HEK293 (cell line): ENCODE data around the gene CHRNA10.

Experiments used
- CTCF ChIA-PET: fragments of 350-600 bp; formaldehyde crosslinking; extraction: SDS; loops from one replicate; lab custom pipeline; 2021; ENCODE audit warnings: antibody characterized with exemption; lab: Yijun Ruan, JAX
- POLR2A ChIA-PET: fragments of 300-600 bp; formaldehyde crosslinking; extraction: SDS; loops from one replicate; lab custom pipeline; 2020; ENCODE audit warnings: antibody characterized with exemption, inconsistent platforms; lab: Yijun Ruan, JAX
- H3K27ac ChIP-seq: fragments of 200-500 bp; sonication (Bioruptor generic); 2 replicates; pipeline ENCODE4 v1.5.1; 2014; ENCODE audit warnings: low read depth, low read length, control low read depth, inconsistent platforms; ENCODE audit errors: extremely low read depth
- H3K36me3 ChIP-seq, 2 experiments: fragments of 200-500 bp in 1 of 2; sonication (Bioruptor generic) in 1 of 2; 1 replicate in 1 of 2; 2 replicates in 1 of 2; pipeline ENCODE4 v1.5.1; 2014 to 2017; ENCODE audit warnings: inconsistent platforms in 2 of 2, low read length in 2 of 2; ENCODE audit not compliant: control insufficient read depth in 2 of 2, insufficient read depth in 1 of 2
- H3K4me1 ChIP-seq: fragments of 200-500 bp; sonication (Bioruptor generic); 2 replicates; pipeline ENCODE4 v1.5.1; 2014; ENCODE audit warnings: mild to moderate bottlenecking, low read length, inconsistent platforms; ENCODE audit not compliant: control insufficient read depth, insufficient read depth
- H3K4me3 ChIP-seq: 2 replicates; pipeline ENCODE4 v1.5.1; 2011; ENCODE audit warnings: low read depth, mild to moderate bottlenecking, control low read depth, low read length, moderate library complexity
- H3K9me3 ChIP-seq: fragments of 200-500 bp; sonication (Bioruptor generic); 2 replicates; pipeline ENCODE4 v1.5.1; 2014; ENCODE audit warnings: low read depth, low read length, inconsistent platforms; ENCODE audit not compliant: control insufficient read depth, insufficient read depth
- BCL11A ChIP-seq: fragments of 450-650 bp; formaldehyde crosslinking; IDR thresholded peaks from 2 replicates; pipeline ENCODE4 v1.5.1; 2016; ENCODE audit warnings: low read depth, missing biosample characterization, missing genetic modification characterization
- HIC1 ChIP-seq: fragments of 450-650 bp; formaldehyde crosslinking; IDR thresholded peaks from 2 replicates; pipeline ENCODE4 v1.5.1; 2016; ENCODE audit warnings: missing biosample characterization, missing genetic modification characterization
- HOXC10 ChIP-seq: sonication (generic); formaldehyde crosslinking; IDR thresholded peaks from 2 replicates; pipeline ENCODE4 v1.8.1; 2023; ENCODE audit warnings: mild to moderate bottlenecking, missing genetic modification reagents
- HOXD13 ChIP-seq: sonication (generic); formaldehyde crosslinking; IDR thresholded peaks from 2 replicates; pipeline ENCODE4 v1.8.0; 2022; ENCODE audit warnings: missing genetic modification reagents, borderline replicate concordance
- IKZF3 ChIP-seq: fragments of 450-650 bp; IDR thresholded peaks from 2 replicates; pipeline ENCODE4 v1.5.0; 2018; ENCODE audit warnings: missing biosample characterization, mild to moderate bottlenecking, missing genetic modification characterization, moderate library complexity
- INSM2 ChIP-seq: fragments of 450-650 bp; formaldehyde crosslinking; IDR thresholded peaks from 2 replicates; pipeline ENCODE4 v1.5.1; 2016; ENCODE audit warnings: missing biosample characterization, missing genetic modification characterization
- YY1 ChIP-seq: fragments of 450-650 bp; formaldehyde crosslinking; IDR thresholded peaks from 2 replicates; pipeline ENCODE4 v1.5.1; 2018; ENCODE audit warnings: missing biosample characterization, missing genetic modification characterization
- ZBTB11 ChIP-seq: fragments of 450-650 bp; formaldehyde crosslinking; conservative IDR thresholded peaks from 2 replicates; pipeline ENCODE4 v1.5.1; 2016; ENCODE audit warnings: low read depth, missing biosample characterization, missing genetic modification characterization
- ZBTB26 ChIP-seq: fragments of 450-650 bp; formaldehyde crosslinking; optimal IDR thresholded peaks from 2 replicates; pipeline ENCODE3; 2016; ENCODE audit warnings: missing biosample characterization, mild to moderate bottlenecking, missing genetic modification characterization
- ZBTB6 ChIP-seq: fragments of 450-650 bp; formaldehyde crosslinking; IDR thresholded peaks from 2 replicates; pipeline ENCODE4 v1.5.1; 2017; ENCODE audit warnings: missing biosample characterization, missing genetic modification characterization
- ZEB2 ChIP-seq: fragments of 450-650 bp; formaldehyde crosslinking; IDR thresholded peaks from 2 replicates; pipeline ENCODE4 v1.5.1; 2016; ENCODE audit warnings: missing biosample characterization, missing genetic modification characterization
- ZNF10 ChIP-seq: fragments of 450-650 bp; formaldehyde crosslinking; IDR thresholded peaks from 2 replicates; pipeline ENCODE4 v1.5.1; 2017; ENCODE audit warnings: missing biosample characterization, missing genetic modification characterization
- ZNF157 ChIP-seq: fragments of 450-650 bp; formaldehyde crosslinking; IDR thresholded peaks from 2 replicates; pipeline ENCODE4 v1.5.1; 2016; ENCODE audit warnings: missing biosample characterization, missing genetic modification characterization
- ZNF16 ChIP-seq: fragments of 450-650 bp; formaldehyde crosslinking; IDR thresholded peaks from 2 replicates; pipeline ENCODE4 v1.5.1; 2016; ENCODE audit warnings: low read depth, missing biosample characterization, missing genetic modification characterization
- ZNF18 ChIP-seq: fragments of 450-650 bp; formaldehyde crosslinking; IDR thresholded peaks from 2 replicates; pipeline ENCODE4 v1.5.1; 2016; ENCODE audit warnings: missing biosample characterization, missing genetic modification characterization
- ZNF211 ChIP-seq: fragments of 450-650 bp; formaldehyde crosslinking; IDR thresholded peaks from 2 replicates; pipeline ENCODE4 v1.5.1; 2016; ENCODE audit warnings: low read depth, missing biosample characterization, missing genetic modification characterization
- ZNF354C ChIP-seq: fragments of 450-650 bp; formaldehyde crosslinking; IDR thresholded peaks from 2 replicates; pipeline ENCODE4 v1.5.1; 2016; ENCODE audit warnings: missing biosample characterization, missing genetic modification characterization, low read depth, borderline replicate concordance
- ZNF37A ChIP-seq: fragments of 450-650 bp; IDR thresholded peaks from 2 replicates; pipeline ENCODE4 v1.5.1; 2018; ENCODE audit warnings: missing biosample characterization, missing genetic modification characterization
- ZNF580 ChIP-seq: fragments of 450-650 bp; formaldehyde crosslinking; IDR thresholded peaks from 2 replicates; pipeline ENCODE4 v1.5.1; 2016; ENCODE audit warnings: missing biosample characterization, missing genetic modification characterization
- ZNF621 ChIP-seq: fragments of 450-650 bp; formaldehyde crosslinking; IDR thresholded peaks from 2 replicates; pipeline ENCODE4 v1.5.1; 2017; ENCODE audit warnings: missing biosample characterization, missing genetic modification characterization
- ZNF785 ChIP-seq: fragments of 450-650 bp; formaldehyde crosslinking; IDR thresholded peaks from 2 replicates; pipeline ENCODE4 v1.5.1; 2016; ENCODE audit warnings: missing biosample characterization, missing genetic modification characterization
- ZNF791 ChIP-seq: fragments of 450-650 bp; formaldehyde crosslinking; IDR thresholded peaks from 2 replicates; pipeline ENCODE4 v1.5.1; 2016; ENCODE audit warnings: missing biosample characterization, missing genetic modification characterization
- ZSCAN30 ChIP-seq: fragments of 450-650 bp; IDR thresholded peaks from 2 replicates; pipeline ENCODE4 v1.5.1; 2018; ENCODE audit warnings: missing biosample characterization, mild to moderate bottlenecking, missing genetic modification characterization, moderate library complexity

The CHRNA10 gene

GRCh38 chr11:3707176-3707575 is 36.0 kb upstream of the CHRNA10 start (continued):
- TF ChIP-seq ZBTB6 (tag by site-specific recombination) (no peak), ZSCAN30 (tag by site-specific recombination) (no peak), ZNF785 (no peak), ZNF354C (tag by site-specific recombination) (no peak), INSM2 (no peak)

GRCh38 chr11:3703383-3703782 is 32.2 kb upstream of the CHRNA10 start:
- H3K27ac ChIP-seq = no peak overlapping the region
- TF ChIP-seq HOXD13 (no peak), ZNF580 (tag by site-specific recombination) (no peak), ZNF37A (tag by site-specific recombination) (no peak), HOXC10 (CRISPR knock-in tag) (no peak)
- no peaks in the 10 kb centered on the region for H3K9me3 ChIP-seq
- peaks cover 13 to 93% of the 10 kb centered on the region in 2 experiments for H3K36me3 ChIP-seq
- no peaks in the 10 kb centered on the region for H3K4me1 ChIP-seq
- ChIA-PET CTCF (interaction anchor here (0.6 kb wide), 1 partner anchor 105 kb away, joined by 3 read pairs; the partner anchor contains the start of gene PGAP2), POLR2A (no interaction called here)
- H3K4me3 ChIP-seq = no peak overlapping the region

- H3K36me3 ChIP-seq = peaks cover 35 to 96% of the 10 kb centered on the region in 2 experiments
Observed at GRCh38 chr11:3700910-3701309, 29.7 kb upstream of the CHRNA10 start.

More at GRCh38 chr11:3700910-3701309, 29.7 kb upstream of the CHRNA10 start:
- Histone ChIP-seq H3K4me1 (no peaks in the 10 kb centered on the region), H3K9me3 (no peaks in the 10 kb centered on the region), H3K27ac (no peak overlapping the region)
- ChIA-PET CTCF (interaction anchor here (0.7 kb wide), 1 partner anchor 1396 kb away, joined by 3 read pairs; no protein-coding TSS in a partner anchor), POLR2A (interaction anchor here (0.7 kb wide), 1 partner anchor 49 kb away, joined by 4 read pairs; no protein-coding TSS in a partner anchor)
- TF ChIP-seq ZNF10 = no peak
- no peak for TF ChIP-seq BCL11A (tag by site-specific recombination)
- no peak for TF ChIP-seq ZNF18 (tag by site-specific recombination)
- no peak for TF ChIP-seq ZNF785
- no peak for TF ChIP-seq YY1 (tag by site-specific recombination)
- no peak for TF ChIP-seq HIC1 (tag by site-specific recombination)
- no peak for TF ChIP-seq ZNF621 (tag by site-specific recombination)
- TF ChIP-seq ZNF211 (tag by site-specific recombination) = no peak
- no peak for TF ChIP-seq IKZF3 (tag by site-specific recombination)
- no peak for TF ChIP-seq ZBTB11 (tag by site-specific recombination)
- TF ChIP-seq ZNF16 (tag by site-specific recombination) = no peak
- no peak for TF ChIP-seq ZNF791 (tag by site-specific recombination)
- TF ChIP-seq ZEB2 = no peak
- no peak for TF ChIP-seq ZBTB26 (tag by site-specific recombination)
- TF ChIP-seq ZNF157 (tag by site-specific recombination) = no peak
- TF ChIP-seq, all 188 proteins: peak for 0
- no peak overlapping the region for H3K4me3 ChIP-seq
